GM12878 (cell line): Measurements from ENCODE around the gene KCTD14. TPM values are rescaled to one million over a fixed set of nuclear protein-coding genes. Genes with fewer than 3 reads are reported as not detected.

Experiments used
- ATAC-seq: fragments of 200-7000 bp; cut with Tn5 transposase; 3 replicates; pipeline ENCODE4 v1.9.1; 2020; ENCODE audit warnings: mild to moderate bottlenecking, moderate library complexity
- BruUV-seq: library from RNA; stranded (reverse); fragments of 400-500 nt; replicated peaks from 2 replicates; lab custom pipeline; 2021; lab: Mats Ljungman, UMichigan
- CTCF ChIA-PET: fragments of 300-600 bp; sonication (Branson Sonifier 250); formaldehyde crosslinking; extraction: SDS; loops from one replicate; lab custom pipeline; 2021; ENCODE audit warnings: inconsistent platforms; lab: Yijun Ruan, JAX
- POLR2A ChIA-PET: fragments of 350-600 bp; formaldehyde crosslinking; extraction: SDS; loops from one replicate; lab custom pipeline; 2021; ENCODE audit warnings: inconsistent platforms; lab: Charles Lee
- RAD21 ChIA-PET: fragments of 300-600 bp; sonication (Branson Sonifier 250); formaldehyde crosslinking; loops from one replicate; lab custom pipeline; 2023; ENCODE audit warnings: antibody characterized with exemption; ENCODE audit not compliant: unreplicated experiment; lab: Charles Lee
- SMC1A ChIA-PET: fragments of 300-600 bp; sonication (Branson Sonifier 250); formaldehyde crosslinking; loops from one replicate; lab custom pipeline; 2023; ENCODE audit not compliant: unreplicated experiment, uncharacterized antibody; lab: Charles Lee
- DNase-seq: peaks from one replicate; pipeline ENCODE4 v3.0.0-alpha.2; 2011; ENCODE audit warnings: low read depth, low spot score
- FAIRE-seq: peaks from 3 replicates; lab custom pipeline; 2011; peaks lifted over from hg19 to GRCh38; lab: Jason Lieb, UNC
- H2AFZ ChIP-seq: 2 replicates; pipeline ENCODE4 v1.6.0; 2011; ENCODE audit warnings: low read depth, low read length, control low read depth; ENCODE audit not compliant: control insufficient read depth
- H3K27ac ChIP-seq: 2 replicates; pipeline ENCODE4 v1.5.1; 2011; ENCODE audit warnings: control low read depth; ENCODE audit not compliant: control insufficient read depth, insufficient read depth
- H3K27me3 ChIP-seq, 2 experiments: replicated peaks in 1 of 2; 2 replicates each; pipeline versions ENCODE4 v1.6.0 to v1.6.1; 2011; ENCODE audit warnings: low read length in 1 of 2; ENCODE audit not compliant: control insufficient read depth in 2 of 2, insufficient read depth in 2 of 2
- H3K36me3 ChIP-seq, 2 experiments: 2 replicates each; pipeline ENCODE4 v1.5.1; 2011; ENCODE audit warnings: low read length in 1 of 2; ENCODE audit not compliant: control insufficient read depth in 2 of 2, insufficient read depth in 2 of 2
- H3K4me1 ChIP-seq: 2 replicates; pipeline ENCODE4 v1.6.1; 2011; ENCODE audit warnings: mild to moderate bottlenecking, low read length, moderate library complexity, mixed read lengths; ENCODE audit not compliant: control insufficient read depth, insufficient read depth
- H3K4me2 ChIP-seq: 2 replicates; pipeline ENCODE4 v1.6.0; 2011; ENCODE audit warnings: control low read depth; ENCODE audit not compliant: control insufficient read depth, insufficient read depth
- H3K4me3 ChIP-seq: fragments of 200-600 bp; sonication (generic); 2 replicates; pipeline ENCODE4 v1.5.1; 2016
- H3K79me2 ChIP-seq: 2 replicates; pipeline ENCODE4 v1.6.0; 2011; ENCODE audit warnings: low read length; ENCODE audit not compliant: control insufficient read depth, insufficient read depth
- H3K9ac ChIP-seq: 2 replicates; pipeline ENCODE4 v1.8.0; 2011; ENCODE audit warnings: low read length, control low read depth, mixed read lengths; ENCODE audit not compliant: control insufficient read depth, insufficient read depth
- H3K9me3 ChIP-seq: replicated peaks from 3 replicates; pipeline ENCODE4 v1.5.1; 2011; ENCODE audit warnings: mild to moderate bottlenecking, low read length; ENCODE audit not compliant: control insufficient read depth, insufficient read depth
- H4K20me1 ChIP-seq: 2 replicates; pipeline ENCODE4 v1.6.0; 2011; ENCODE audit not compliant: control insufficient read depth, insufficient read depth
- ATF3 ChIP-seq: IDR thresholded peaks from 2 replicates; pipeline ENCODE4 v1.6.1; 2011; ENCODE audit warnings: low read depth, mild to moderate bottlenecking, low read length, moderate library complexity, borderline replicate concordance; ENCODE audit errors: extremely low read depth
- EGR1 ChIP-seq, 2 experiments: IDR thresholded peaks; 1 replicate in 1 of 2; 2 replicates in 1 of 2; pipeline ENCODE4 v1.6.1; 2011 to 2012; ENCODE audit warnings: low read depth in 2 of 2, low read length in 2 of 2, borderline replicate concordance in 1 of 2, mild to moderate bottlenecking in 1 of 2, moderate library complexity in 1 of 2
- EZH2 ChIP-seq: IDR thresholded peaks from 2 replicates; pipeline ENCODE4 v1.6.1; 2012; ENCODE audit warnings: low read depth, mild to moderate bottlenecking, control low read depth, inconsistent platforms, low read length, borderline replicate concordance; ENCODE audit not compliant: control insufficient read depth
- IKZF2 ChIP-seq, 2 experiments: fragments of 450-650 bp; IDR thresholded peaks; 2 replicates each; pipeline ENCODE4 v1.6.1; 2017; ENCODE audit warnings: mild to moderate bottlenecking in 2 of 2, moderate library complexity in 2 of 2
- JUNB ChIP-seq: IDR thresholded peaks from 2 replicates; pipeline ENCODE4 v1.6.1; 2016; ENCODE audit warnings: antibody characterized with exemption, mild to moderate bottlenecking
- MLLT1 ChIP-seq: fragments of 450-650 bp; IDR thresholded peaks from 2 replicates; pipeline ENCODE4 v1.6.1; 2016; ENCODE audit warnings: mild to moderate bottlenecking
- NBN ChIP-seq: fragments of 450-650 bp; IDR thresholded peaks from 2 replicates; pipeline ENCODE4 v1.6.1; 2016
- POLR2AphosphoS2 ChIP-seq: IDR thresholded peaks from 2 replicates; pipeline ENCODE4 v1.6.1; 2011; ENCODE audit warnings: low read depth, mild to moderate bottlenecking, low read length, improper control_type of control experiment, moderate library complexity
- POLR2AphosphoS5 ChIP-seq: IDR thresholded peaks from 2 replicates; pipeline ENCODE4 v1.6.1; 2011; ENCODE audit warnings: mild to moderate bottlenecking, low read length, inconsistent platforms
- POU2F2 ChIP-seq: IDR thresholded peaks from 3 replicates; pipeline ENCODE4 v1.6.1; 2011; ENCODE audit warnings: low read depth, mild to moderate bottlenecking, low read length, borderline replicate concordance
- RAD51 ChIP-seq: fragments of 450-650 bp; IDR thresholded peaks from 2 replicates; pipeline ENCODE4 v1.6.1; 2016; ENCODE audit warnings: moderate library complexity, mild to moderate bottlenecking, inconsistent platforms
- RFX5 ChIP-seq: IDR thresholded peaks from 2 replicates; pipeline ENCODE4 v1.6.1; 2011; ENCODE audit warnings: low read depth, low read length, improper control_type of control experiment
- SIN3A ChIP-seq: IDR thresholded peaks from 2 replicates; pipeline ENCODE4 v1.6.1; 2012; ENCODE audit warnings: low read depth, low read length, improper control_type of control experiment
- SMARCA5 ChIP-seq: fragments of 450-650 bp; IDR thresholded peaks from 2 replicates; pipeline ENCODE4 v1.6.1; 2017; ENCODE audit warnings: mild to moderate bottlenecking
- ZSCAN29 ChIP-seq: fragments of 450-650 bp; IDR thresholded peaks from 2 replicates; pipeline ENCODE4 v1.6.1; 2017; ENCODE audit warnings: mild to moderate bottlenecking, moderate library complexity
- WGBS: methylation state at CpG from one replicate; pipeline ENCODE4 v1.1.6; 2016; ENCODE audit warnings: low lambda C conversion rate; ENCODE audit not compliant: insufficient replicate concordance, insufficient coverage; ENCODE audit errors: missing lambda C conversion rate; 5-methylcytosine and 5-hydroxymethylcytosine counted together
- in situ Hi-C: fragments of 300-500 bp; cut with MboI; formaldehyde crosslinking; loops from 9 replicates; pipeline ENCODE4 v1.14.3; 2018; ENCODE audit warnings: mixed read lengths
- intact Hi-C: fragments of 100-400 bp; cut with micrococcal nuclease; formaldehyde crosslinking; loops from one replicate; pipeline ENCODE4 v1.14.2; 2022; ENCODE audit not compliant: unreplicated experiment
- polyA plus RNA-seq, 11 experiments: library from polyadenylated mRNA; depleted of rRNA in 4 of 11; unstranded in 6 of 11; stranded (reverse) in 5 of 11; fragments of >200 nt; fragmentation: Nextera tagmentation in 4 of 11; fragmentation: Illumina TruSeq in 1 of 11; extraction: Ambion mirVana in 4 of 11; extraction: Trizol in 1 of 11; gene quantifications; 1 replicate in 1 of 11; 2 replicates in 10 of 11; pipeline versions ENCODE4 v1.2.1 to v1.2.3, GENCODE V29; 2011 to 2016; ENCODE audit warnings: inconsistent platforms in 2 of 11, missing spikeins in 2 of 11, low read depth in 1 of 11
- total RNA-seq, 4 experiments: library from RNA; depleted of rRNA in 3 of 4; stranded (reverse); fragments of >200 nt in 3 of 4; fragmentation: Illumina TruSeq in 1 of 4; extraction: Trizol in 1 of 4; gene quantifications; 2 replicates each; pipeline versions ENCODE4 v1.2.1 to v1.2.3, GENCODE V29; 2013 to 2021
- TF ChIP-seq, protein P1 (sequence below): fragments of 450-650 bp; IDR thresholded peaks from 2 replicates; pipeline ENCODE4 v1.6.1; 2017; ENCODE audit warnings: low read depth, mild to moderate bottlenecking, moderate library complexity

Gene KCTD14
- total and polyA plus RNA-seq, 10 of the 15 experiments (the other 5 are each of a cell fraction or from before 2014, with no cell fraction given), result 0.11 to 0.63 (median 0.48) TPM

GRCh38 chr11:78039919-78040671 is 17.0 kb upstream of the KCTD14 start:
- DNase-seq (no peak), FAIRE-seq (peak; percentile 73), ATAC-seq (peak; percentile 95)
- Histone ChIP-seq H3K4me1 (peaks cover 7% of the 10 kb centered on the region), H2AFZ (peak overlapping the region; percentile 96), H3K9me3 (no peaks in the 10 kb centered on the region), H3K79me2 (no peaks in the 10 kb centered on the region), H4K20me1 (no peaks in the 10 kb centered on the region), H3K4me2 (peak overlapping the region; percentile 72), H3K27ac (peak overlapping the region; percentile 50; the same call in 1 of the 2 replicates), H3K4me3 (no peak overlapping the region), H3K27me3 (no peaks in the 10 kb centered on the region), H3K36me3 (no peaks in the 10 kb centered on the region), H3K9ac (peak overlapping the region; percentile 55)
- ChIA-PET RAD21 (interaction anchor here (0.6 to 2.5 kb wide), 5 partner anchors 9 to 55 kb away, joined by 3 to 9 read pairs (median 3); no protein-coding TSS in a partner anchor), CTCF (interaction anchor here (0.8 to 1.2 kb wide), 5 partner anchors 19 to 525 kb away, joined by 3 to 4 read pairs (median 3); partner anchors contain the start of gene INTS4), SMC1A (interaction anchor here (0.5 to 1.3 kb wide), 9 partner anchors 9 to 411 kb away, joined by 3 to 7 read pairs (median 3); partner anchors contain the start of gene INTS4), POLR2A (interaction anchor here (0.9 to 1.0 kb wide), 2 partner anchors 19 to 45 kb away, joined by 3 to 5 read pairs; partner anchors contain the start of gene INTS4)
- BruUV-seq, result no TSS peak
- intact Hi-C loops (no loop called here), in situ Hi-C loops (no loop called here)
- WGBS, result 33% methylated on average over 7 of the region's 7 CpGs
- TF ChIP-seq JUNB (no peak), POLR2AphosphoS5 (0 out of 2 replicates have a peak, but pooled peaks have one; percentile 31), MLLT1 (peak; percentile 65), SIN3A (no peak), POU2F2 (no peak), EGR1 (IDR thresholded peaks at IDR 0.05; ENCODE audit: borderline replicate concordance in 1 of 2, low read depth in 2 of 2, low read length in 2 of 2) (no peak), RFX5 (no peak), SMARCA5 (no peak), POLR2AphosphoS2 (no peak), NBN (peak; percentile 74; the same call in 1 of the 2 replicates), ZSCAN29 (no peak), IKZF2 (IDR thresholded peaks at IDR 0.05) (peak; percentile 21 to 61; a peak in 3 of 4 replicates), RAD51 (no peak), ATF3 (no peak), EZH2 (no peak)
- TF ChIP-seq, protein P1, sequence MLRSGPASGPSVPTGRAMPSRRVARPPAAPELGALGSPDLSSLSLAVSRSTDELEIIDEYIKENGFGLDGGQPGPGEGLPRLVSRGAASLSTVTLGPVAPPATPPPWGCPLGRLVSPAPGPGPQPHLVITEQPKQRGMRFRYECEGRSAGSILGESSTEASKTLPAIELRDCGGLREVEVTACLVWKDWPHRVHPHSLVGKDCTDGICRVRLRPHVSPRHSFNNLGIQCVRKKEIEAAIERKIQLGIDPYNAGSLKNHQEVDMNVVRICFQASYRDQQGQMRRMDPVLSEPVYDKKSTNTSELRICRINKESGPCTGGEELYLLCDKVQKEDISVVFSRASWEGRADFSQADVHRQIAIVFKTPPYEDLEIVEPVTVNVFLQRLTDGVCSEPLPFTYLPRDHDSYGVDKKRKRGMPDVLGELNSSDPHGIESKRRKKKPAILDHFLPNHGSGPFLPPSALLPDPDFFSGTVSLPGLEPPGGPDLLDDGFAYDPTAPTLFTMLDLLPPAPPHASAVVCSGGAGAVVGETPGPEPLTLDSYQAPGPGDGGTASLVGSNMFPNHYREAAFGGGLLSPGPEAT, result 0 out of 2 replicates have a peak, but pooled peaks have one; percentile 23
